Body of pancreas (tissue), 4 donors: ENCODE results near the gene LYAR. TPM values are rescaled to one million over a fixed set of nuclear protein-coding genes. Genes with fewer than 3 reads are reported as not detected.
A peak's percentile ranks its signal among the peaks of the same experiment; 100 is the strongest.

Experiments
- ATAC-seq: fragments of 150-250 bp; one replicate; pipeline ENCODE4 v1.9.1; 2016
- DNase-seq, 4 donors: peaks; one replicate each; pipeline ENCODE4 v3.0.0-alpha.2; 2019
- H3K27ac ChIP-seq, 4 donors: fragments of 200-600 bp; sonication (generic); 1 replicate in 3 of 4; 2 replicates in 1 of 4; pipeline versions ENCODE4 v1.5.1 to v1.6.1; 2016 to 2019; ENCODE audit warnings: mild to moderate bottlenecking in 1 of 4, mixed read lengths in 1 of 4, moderate library complexity in 1 of 4
- H3K27me3 ChIP-seq, 2 donors: fragments of 200-600 bp; sonication (generic); one replicate each; pipeline ENCODE4 v1.6.0; 2016; ENCODE audit warnings: mild to moderate bottlenecking in 1 of 2
- H3K36me3 ChIP-seq, 2 donors: fragments of 200-600 bp; sonication (generic); replicated peaks in 1 of 2; 2 replicates each; pipeline ENCODE4 v1.5.1; 2016; ENCODE audit warnings: low read depth in 2 of 2; ENCODE audit not compliant: insufficient read depth in 1 of 2
- H3K4me1 ChIP-seq: fragments of 200-600 bp; sonication (generic); one replicate; pipeline ENCODE4 v1.6.0; 2016
- H3K4me3 ChIP-seq, 2 donors: fragments of 200-600 bp; sonication (generic); 1 replicate in 1 of 2; 2 replicates in 1 of 2; pipeline ENCODE4 v1.5.1; 2016 to 2019
- H3K9me3 ChIP-seq, 3 donors: fragments of 200-600 bp; sonication (generic); 1 replicate in 2 of 3; 2 replicates in 1 of 3; pipeline ENCODE4 v1.5.1; 2016
- CTCF ChIP-seq, 7 experiments: fragments of 450-650 bp in 4 of 7; fragments of 200-600 bp in 3 of 7; sonication (generic) in 3 of 7; IDR thresholded peaks; one replicate each; pipeline ENCODE4 v1.5.1; 2016 to 2019; ENCODE audit warnings: antibody characterized with exemption in 7 of 7
- POLR2A ChIP-seq, 3 donors: fragments of 450-650 bp; IDR thresholded peaks; one replicate each; pipeline ENCODE4 v1.6.1; 2016; ENCODE audit warnings: antibody characterized with exemption in 3 of 3, mild to moderate bottlenecking in 2 of 3
- WGBS, 2 donors: methylation state at CpG; one replicate each; pipeline ENCODE4 v1.1.5; 2017; 5-methylcytosine and 5-hydroxymethylcytosine counted together
- intact Hi-C: fragments of 100-400 bp; cut with DNase I; formaldehyde crosslinking; loops from one replicate; pipeline ENCODE4 v1.15.1; 2023
- total RNA-seq, 2 donors: library from RNA; depleted of rRNA; stranded (reverse); fragments of >200 nt; gene quantifications; one replicate each; pipeline ENCODE4 v1.1.0, GENCODE V29; 2016

LYAR gene
- total RNA-seq, 2 donors from 2014 or later, result 7.6 to 12.5 TPM

GRCh38 chr4:4284827-4285618, 4.9 kb downstream of the LYAR start:
- H3K27me3 ChIP-seq, result no peaks in the 10 kb centered on the region
- no peak for DNase-seq
- H3K27ac ChIP-seq, result no peak overlapping the region
- no peaks in the 10 kb centered on the region for H3K9me3 ChIP-seq
- no peak for ATAC-seq
- no peak overlapping the region for H3K4me3 ChIP-seq
- 76 to 81% methylated on average over 9 to 11 of the region's 11 CpGs for WGBS, 2 donors
- no peak for TF ChIP-seq POLR2A (IDR thresholded peaks at IDR 0.05)
- no peak for TF ChIP-seq CTCF (IDR thresholded peaks at IDR 0.05)
- H3K4me1 ChIP-seq, result peaks cover 9% of the 10 kb centered on the region
- intact Hi-C loops, result no loop called here
- peaks cover 0 to 10% of the 10 kb centered on the region in 2 donors for H3K36me3 ChIP-seq

GRCh38 chr4:4281787-4282186, 8.2 kb downstream of the LYAR start:
- no peaks in the 10 kb centered on the region for H3K4me1 ChIP-seq
- H3K4me3 ChIP-seq, result no peak overlapping the region
- ATAC-seq, result no peak
- intact Hi-C loops, result no loop called here
- no peak for DNase-seq
- H3K27me3 ChIP-seq, result no peaks in the 10 kb centered on the region
- 92 to 95% methylated on average over 6 of the region's 6 CpGs for WGBS, 2 donors
- peaks cover 4 to 10% of the 10 kb centered on the region in 2 donors for H3K36me3 ChIP-seq
- H3K27ac ChIP-seq, result no peak overlapping the region
- TF ChIP-seq CTCF (IDR thresholded peaks at IDR 0.05) (no peak), POLR2A (IDR thresholded peaks at IDR 0.05) (no peak)
- H3K9me3 ChIP-seq, result no peaks in the 10 kb centered on the region

GRCh38 chr4:4277531-4277930, 12.4 kb downstream of the LYAR start:
- no peak overlapping the region for H3K4me3 ChIP-seq
- ATAC-seq (no peak), DNase-seq (no peak)
- 61 to 65% methylated on average over 6 of the region's 6 CpGs for WGBS, 2 donors
- peaks cover 5 to 13% of the 10 kb centered on the region in 2 donors for H3K36me3 ChIP-seq
- H3K4me1 ChIP-seq, result no peaks in the 10 kb centered on the region
- intact Hi-C loops, result no loop called here
- no peak for TF ChIP-seq POLR2A (IDR thresholded peaks at IDR 0.05)
- TF ChIP-seq CTCF (IDR thresholded peaks at IDR 0.05), result no peak
- no peaks in the 10 kb centered on the region for H3K9me3 ChIP-seq
- H3K27me3 ChIP-seq, result no peaks in the 10 kb centered on the region
- H3K27ac ChIP-seq, result no peak overlapping the region

- Histone ChIP-seq H3K27ac (no peak overlapping the region), H3K4me1 (no peaks in the 10 kb centered on the region), H3K4me3 (no peak overlapping the region), H3K36me3 (peaks cover 0 to 16% of the 10 kb centered on the region in 2 donors), H3K27me3 (no peaks in the 10 kb centered on the region), H3K9me3 (no peaks in the 10 kb centered on the region)
- 89 to 96% methylated on average over 14 of the region's 14 CpGs for WGBS, 2 donors
- intact Hi-C loops, result no loop called here
- no peak for DNase-seq
- TF ChIP-seq CTCF (IDR thresholded peaks at IDR 0.05), result no peak
- TF ChIP-seq POLR2A (IDR thresholded peaks at IDR 0.05), result no peak
- ATAC-seq, result no peak
Measured at GRCh38 chr4:4274226-4274625, 15.7 kb downstream of the LYAR start.

GRCh38 chr4:4271912-4272311, 18.0 kb downstream of the LYAR start:
- H3K9me3 ChIP-seq, result no peaks in the 10 kb centered on the region
- no peaks in the 10 kb centered on the region for H3K4me1 ChIP-seq
- 75 to 79% methylated on average over 10 of the region's 10 CpGs for WGBS, 2 donors
- H3K27me3 ChIP-seq, result no peaks in the 10 kb centered on the region
- DNase-seq (peak in 1 of 4 donors; percentile 35), ATAC-seq (no peak)
- no peak overlapping the region for H3K27ac ChIP-seq
- no peak for TF ChIP-seq POLR2A (IDR thresholded peaks at IDR 0.05)
- TF ChIP-seq CTCF (IDR thresholded peaks at IDR 0.05), result no peak
- H3K4me3 ChIP-seq, result no peak overlapping the region
- intact Hi-C loops, result no loop called here
- H3K36me3 ChIP-seq, result peaks cover 0 to 12% of the 10 kb centered on the region in 2 donors
